Measurements from ENCODE around the gene ZFYVE28.

- TF ChIP-seq POLR2A (IDR thresholded peaks at IDR 0.05) (no peak), CTCF (IDR thresholded peaks at IDR 0.05) (no peak)
Measured at GRCh38 chr4:2388429-2389182, 29.8 kb downstream of the ZFYVE28 start.
